ENCODE data around the gene CD79B. TPM values are rescaled to one million over a fixed set of nuclear protein-coding genes. Genes with fewer than 3 reads are reported as not detected.

CD79B gene
- total and polyA plus RNA-seq, 8 donors = 1.8 to 3.5 (median 2.2) TPM

DNA sequence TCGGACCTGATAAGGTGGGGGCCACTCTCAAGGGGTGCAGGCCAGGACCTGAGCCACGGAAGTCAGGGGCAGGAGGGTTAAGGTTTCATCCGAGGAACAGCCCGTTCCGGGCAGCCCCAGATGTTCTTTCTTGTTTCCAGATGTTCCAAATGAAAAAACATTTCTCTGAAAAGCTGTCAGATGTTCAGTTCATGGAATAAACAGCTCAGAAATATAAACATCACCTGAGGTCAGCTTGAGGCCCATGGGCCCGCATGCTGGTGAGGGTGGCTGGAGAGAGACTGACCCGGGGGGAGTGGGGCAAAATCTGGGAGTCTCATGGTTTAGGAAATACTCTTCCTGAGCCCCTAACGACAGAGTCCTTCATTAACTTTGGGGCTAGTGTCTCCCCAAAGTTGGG, 1.5 kb upstream of the CD79B start:
- Histone ChIP-seq H3K36me3 (no peaks in the 10 kb centered on the region), H3K27me3 (no peaks in the 10 kb centered on the region), H3K4me1 (peaks cover 0 to 19% of the 10 kb centered on the region in 2 donors), H3K27ac (no peak overlapping the region), H3K9me3 (no peaks in the 10 kb centered on the region), H3K4me3 (no peak overlapping the region)
- DNase-seq (peak in 1 of 4 donors; percentile 31), ATAC-seq (no peak)
- TF ChIP-seq, protein P1, sequence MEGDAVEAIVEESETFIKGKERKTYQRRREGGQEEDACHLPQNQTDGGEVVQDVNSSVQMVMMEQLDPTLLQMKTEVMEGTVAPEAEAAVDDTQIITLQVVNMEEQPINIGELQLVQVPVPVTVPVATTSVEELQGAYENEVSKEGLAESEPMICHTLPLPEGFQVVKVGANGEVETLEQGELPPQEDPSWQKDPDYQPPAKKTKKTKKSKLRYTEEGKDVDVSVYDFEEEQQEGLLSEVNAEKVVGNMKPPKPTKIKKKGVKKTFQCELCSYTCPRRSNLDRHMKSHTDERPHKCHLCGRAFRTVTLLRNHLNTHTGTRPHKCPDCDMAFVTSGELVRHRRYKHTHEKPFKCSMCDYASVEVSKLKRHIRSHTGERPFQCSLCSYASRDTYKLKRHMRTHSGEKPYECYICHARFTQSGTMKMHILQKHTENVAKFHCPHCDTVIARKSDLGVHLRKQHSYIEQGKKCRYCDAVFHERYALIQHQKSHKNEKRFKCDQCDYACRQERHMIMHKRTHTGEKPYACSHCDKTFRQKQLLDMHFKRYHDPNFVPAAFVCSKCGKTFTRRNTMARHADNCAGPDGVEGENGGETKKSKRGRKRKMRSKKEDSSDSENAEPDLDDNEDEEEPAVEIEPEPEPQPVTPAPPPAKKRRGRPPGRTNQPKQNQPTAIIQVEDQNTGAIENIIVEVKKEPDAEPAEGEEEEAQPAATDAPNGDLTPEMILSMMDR (IDR thresholded peaks at IDR 0.05) = no peak
- intact Hi-C loops (cut with DNase I) = no loop called here

DNA sequence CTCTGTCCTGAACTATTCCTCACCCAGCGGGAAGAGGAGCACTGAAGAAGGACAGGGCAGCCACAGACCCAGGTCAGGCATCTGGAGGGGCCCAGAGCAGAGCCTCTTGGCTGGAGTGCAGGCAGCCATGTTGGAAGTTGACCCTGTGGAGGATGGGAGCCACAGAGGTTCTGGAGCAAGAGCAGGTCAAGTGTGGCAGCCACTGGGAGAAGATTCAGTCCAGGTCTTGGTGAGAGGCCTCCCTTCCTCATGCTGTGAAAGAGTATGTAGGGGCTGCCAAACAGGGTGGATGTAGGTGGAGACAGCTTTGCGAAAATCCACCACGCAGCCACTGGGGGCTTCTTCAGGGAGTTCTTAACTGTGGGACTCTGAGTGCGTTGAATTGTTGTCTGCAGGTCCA, 590 bp upstream of the CD79B start:
- H3K4me1 ChIP-seq = peaks cover 0 to 19% of the 10 kb centered on the region in 2 donors
- DNase-seq = no peak
- ATAC-seq = no peak
- no peak overlapping the region for H3K27ac ChIP-seq
- no peak overlapping the region for H3K4me3 ChIP-seq
- intact Hi-C loops (cut with DNase I) = no loop called here
- TF ChIP-seq, protein P1 (IDR thresholded peaks at IDR 0.05) = no peak
- H3K36me3 ChIP-seq = no peaks in the 10 kb centered on the region
- H3K9me3 ChIP-seq = no peaks in the 10 kb centered on the region
- H3K27me3 ChIP-seq = no peaks in the 10 kb centered on the region

DNA sequence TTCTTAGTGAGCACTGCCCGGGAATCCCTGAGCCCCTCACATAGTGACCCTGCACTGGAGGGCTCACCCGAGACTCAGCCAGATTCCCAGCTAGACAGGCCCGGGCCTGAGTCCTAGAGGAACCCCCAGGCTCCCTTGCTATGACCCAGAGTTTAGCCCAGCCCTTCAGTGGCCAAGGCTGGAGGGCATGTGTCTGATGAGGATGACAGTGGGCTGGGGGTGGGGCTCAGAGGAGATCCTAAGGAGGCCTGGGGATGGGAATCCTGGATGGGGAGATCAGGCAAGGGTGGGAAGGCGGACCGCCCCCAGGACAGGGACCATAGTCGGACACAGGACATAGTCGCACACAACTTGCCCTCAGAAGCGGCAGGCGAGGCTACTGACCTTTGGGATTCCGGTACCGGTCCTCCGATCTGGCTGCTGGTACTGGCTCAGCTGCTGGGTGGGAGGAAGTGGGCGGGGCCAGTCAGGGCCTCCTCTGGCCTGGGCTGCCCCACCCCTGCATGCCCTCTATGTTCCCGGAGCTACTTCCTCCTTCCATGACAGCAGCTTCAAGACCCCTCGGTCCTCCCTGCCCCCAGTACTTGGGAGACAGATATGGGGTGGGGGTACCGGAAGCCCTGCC, 1.1 kb downstream of the CD79B start:
- TF ChIP-seq, protein P1 (IDR thresholded peaks at IDR 0.05) = no peak
- H3K36me3 ChIP-seq = no peaks in the 10 kb centered on the region
- ATAC-seq (peak; percentile 77), DNase-seq (peak in 3 of 4 donors; percentile 27 to 90 (median 72))
- no peaks in the 10 kb centered on the region for H3K9me3 ChIP-seq
- intact Hi-C loops (cut with DNase I) = no loop called here
- H3K27ac ChIP-seq = peak overlapping the region in 1 of 2 donors; percentile 23
- H3K4me1 ChIP-seq = peaks cover 0 to 19% of the 10 kb centered on the region in 2 donors
- H3K4me3 ChIP-seq = peak overlapping the region in 1 of 2 donors; percentile 13
- H3K27me3 ChIP-seq = no peaks in the 10 kb centered on the region

DNA sequence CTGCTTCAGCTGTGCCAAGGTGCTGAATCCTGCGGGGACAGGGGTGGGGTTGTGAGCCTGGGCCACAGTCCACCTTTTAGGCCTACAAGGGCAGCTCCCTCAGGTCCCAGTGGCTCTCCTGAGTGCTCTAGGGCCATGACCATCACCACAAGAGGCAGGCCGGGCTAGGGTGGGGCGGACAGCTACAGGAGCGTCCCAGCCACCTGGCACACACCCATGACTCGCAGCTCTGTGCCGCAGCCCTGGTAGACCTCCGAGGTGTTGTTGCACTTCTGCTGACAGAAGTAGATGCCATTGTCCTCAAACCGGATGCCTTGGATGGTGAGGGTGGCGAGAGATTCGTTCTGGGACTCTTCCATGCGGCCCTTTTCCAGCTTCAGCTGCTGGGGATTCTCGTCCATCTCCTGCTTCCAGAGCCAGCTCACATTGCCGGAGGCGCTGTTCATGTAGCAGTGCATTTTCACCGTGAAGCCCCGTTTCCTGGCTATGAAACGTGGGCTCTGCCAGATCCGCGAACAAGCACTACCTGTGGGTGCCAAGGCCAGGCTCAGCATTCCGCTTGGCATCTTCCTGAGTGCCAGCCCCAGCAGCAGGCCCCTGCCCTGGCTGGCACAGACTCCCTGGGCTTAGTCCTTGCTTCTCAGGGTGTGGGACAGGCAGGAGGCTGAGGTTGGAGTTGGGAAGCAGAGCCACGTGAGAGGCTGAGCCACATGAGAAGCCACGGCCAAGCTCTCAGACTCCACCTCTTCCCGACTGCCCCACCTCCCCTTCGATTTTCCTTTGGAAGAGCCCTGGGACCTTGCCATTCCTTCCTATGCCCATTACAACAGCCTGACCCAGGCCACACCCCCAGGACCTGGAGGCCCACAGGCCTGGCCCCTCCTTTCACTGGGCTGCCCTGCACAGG, 2.0 kb downstream of the CD79B start:
- Histone ChIP-seq H3K36me3 (no peaks in the 10 kb centered on the region), H3K4me3 (no peak overlapping the region), H3K4me1 (peaks cover 0 to 19% of the 10 kb centered on the region in 2 donors), H3K27ac (no peak overlapping the region), H3K27me3 (no peaks in the 10 kb centered on the region), H3K9me3 (no peaks in the 10 kb centered on the region)
- peak in 1 of 4 donors; percentile 60 for DNase-seq
- intact Hi-C loops (cut with DNase I) = loop anchor here in 1 of 2 donors (10.0 kb wide), 1 partner anchor 55 kb away; no protein-coding TSS in a partner anchor
- peak; percentile 30 for ATAC-seq
- TF ChIP-seq, protein P1 (IDR thresholded peaks at IDR 0.05) = no peak

Data from left lung (tissue), 10 donors.